K562 (cell line): Measurements from ENCODE around the gene DUSP28.

ENCODE experiments used
- BACH1 ChIP-seq: fragments of 200-800 bp; sonication (Bioruptor generic); IDR thresholded peaks from 2 replicates; pipeline ENCODE4 v1.6.1; 2016; ENCODE audit warnings: missing genetic modification characterization, missing compliant biosample characterization
- CTCF ChIP-seq, 3 experiments: IDR thresholded peaks in 2 of 3; conservative IDR thresholded peaks in 1 of 3; 2 replicates each; pipeline ENCODE4 v1.5.1; 2011 to 2012; ENCODE audit warnings: low read length in 3 of 3, mild to moderate bottlenecking in 3 of 3, control low read depth in 2 of 3, improper control_type of control experiment in 1 of 3, inconsistent platforms in 1 of 3, low read depth in 1 of 3, mixed read lengths in 1 of 3, moderate library complexity in 1 of 3; ENCODE audit not compliant: insufficient read depth in 2 of 3
- EZH2 ChIP-seq: IDR thresholded peaks from 2 replicates; pipeline ENCODE4 v1.6.1; 2012; ENCODE audit warnings: low read depth, mild to moderate bottlenecking, inconsistent platforms, low read length, borderline replicate concordance
- HMG20A ChIP-seq: fragments of 450-650 bp; formaldehyde crosslinking; conservative IDR thresholded peaks from 2 replicates; pipeline ENCODE4 v1.4.0; 2020; ENCODE audit warnings: mild to moderate bottlenecking, mixed read lengths
- RCOR1 ChIP-seq, 2 experiments: IDR thresholded peaks; 2 replicates each; pipeline ENCODE4 v1.6.1; 2012; ENCODE audit warnings: low read depth in 2 of 2, low read length in 2 of 2, borderline replicate concordance in 1 of 2, improper control_type of control experiment in 1 of 2
- SP1 ChIP-seq: sonication (generic); formaldehyde crosslinking; IDR thresholded peaks from 2 replicates; pipeline ENCODE4 v1.8.1; 2022; ENCODE audit warnings: mild to moderate bottlenecking, missing genetic modification reagents
- TBP ChIP-seq: optimal IDR thresholded peaks from 2 replicates; pipeline ENCODE3; 2011; ENCODE audit warnings: low read depth, low read length, improper control_type of control experiment
- ZFP1 ChIP-seq: fragments of 450-650 bp; formaldehyde crosslinking; IDR thresholded peaks from 2 replicates; pipeline ENCODE4 v1.4.0; 2020; ENCODE audit warnings: mild to moderate bottlenecking, mixed read lengths
- ZNF217 ChIP-seq: sonication (generic); formaldehyde crosslinking; IDR thresholded peaks from 2 replicates; pipeline ENCODE4 v1.8.0; 2022; ENCODE audit warnings: mild to moderate bottlenecking, missing genetic modification reagents
- TF ChIP-seq, protein P1 (sequence below): sonication (generic); formaldehyde crosslinking; IDR thresholded peaks from 2 replicates; pipeline ENCODE4 v1.8.0; 2022; ENCODE audit warnings: mild to moderate bottlenecking, missing genetic modification reagents, borderline replicate concordance

DNA sequence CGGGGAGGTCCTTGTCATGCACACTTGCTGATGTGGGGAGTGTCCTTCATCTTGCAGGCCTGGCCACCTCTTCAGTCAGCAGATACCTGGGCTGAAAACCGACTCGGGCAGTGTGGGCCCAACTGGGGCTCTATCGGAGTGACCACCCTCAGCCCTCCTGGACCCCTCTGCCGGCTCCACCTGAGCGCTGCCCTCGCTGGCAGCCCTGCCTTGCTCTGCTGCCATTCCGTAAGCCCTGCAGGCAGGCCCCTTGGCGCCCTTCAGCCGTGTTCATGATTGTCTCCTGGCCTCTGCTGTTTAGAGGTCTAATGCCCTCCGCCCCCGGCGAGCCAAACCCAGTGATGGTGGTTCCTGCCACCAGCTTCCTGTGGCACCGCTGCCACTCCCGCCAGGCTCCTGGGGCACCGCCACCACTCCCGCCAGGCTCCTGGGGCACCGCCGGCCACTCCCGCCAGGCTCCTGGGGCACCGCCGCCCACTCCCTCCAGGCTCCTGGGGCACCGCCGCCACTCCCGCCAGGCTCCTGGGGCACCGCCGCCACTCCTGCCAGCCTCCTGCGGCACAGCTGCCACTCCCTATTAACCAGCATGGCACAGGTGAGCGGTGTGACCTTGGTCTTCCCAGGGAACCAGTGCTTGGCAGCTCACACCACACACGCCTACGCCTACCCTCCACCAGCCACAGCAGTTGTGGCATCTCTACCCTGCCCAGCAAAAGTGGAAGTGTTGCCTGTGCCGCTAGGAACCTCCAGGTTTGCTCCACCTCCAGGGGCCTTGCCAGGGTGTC, 42.3 kb downstream of the DUSP28 start:
- TF ChIP-seq ZFP1 (CRISPR knock-in tag) (no peak), SP1 (no peak), CTCF (IDR thresholded peaks at IDR 0.05 in 2 of 3, conservative IDR thresholded peaks at IDR 0.05 in 1 of 3; ENCODE audit: insufficient read depth in 2 of 3, low read depth in 1 of 3, low read length in 3 of 3) (no peak), BACH1 (no peak), EZH2 (no peak), TBP (no peak), ZNF217 (no peak), RCOR1 (IDR thresholded peaks at IDR 0.05; ENCODE audit: borderline replicate concordance in 1 of 2, low read depth in 2 of 2, low read length in 2 of 2) (no peak), HMG20A (CRISPR knock-in tag) (no peak)
- TF ChIP-seq, protein P1, sequence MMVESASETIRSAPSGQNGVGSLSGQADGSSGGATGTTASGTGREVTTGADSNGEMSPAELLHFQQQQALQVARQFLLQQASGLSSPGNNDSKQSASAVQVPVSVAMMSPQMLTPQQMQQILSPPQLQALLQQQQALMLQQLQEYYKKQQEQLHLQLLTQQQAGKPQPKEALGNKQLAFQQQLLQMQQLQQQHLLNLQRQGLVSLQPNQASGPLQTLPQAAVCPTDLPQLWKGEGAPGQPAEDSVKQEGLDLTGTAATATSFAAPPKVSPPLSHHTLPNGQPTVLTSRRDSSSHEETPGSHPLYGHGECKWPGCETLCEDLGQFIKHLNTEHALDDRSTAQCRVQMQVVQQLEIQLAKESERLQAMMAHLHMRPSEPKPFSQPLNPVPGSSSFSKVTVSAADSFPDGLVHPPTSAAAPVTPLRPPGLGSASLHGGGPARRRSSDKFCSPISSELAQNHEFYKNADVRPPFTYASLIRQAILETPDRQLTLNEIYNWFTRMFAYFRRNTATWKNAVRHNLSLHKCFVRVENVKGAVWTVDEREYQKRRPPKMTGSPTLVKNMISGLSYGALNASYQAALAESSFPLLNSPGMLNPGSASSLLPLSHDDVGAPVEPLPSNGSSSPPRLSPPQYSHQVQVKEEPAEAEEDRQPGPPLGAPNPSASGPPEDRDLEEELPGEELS (CRISPR knock-in tag) = no peak
